K562 (cell line): ENCODE results near the gene SDR42E2. TPM values are rescaled to one million over a fixed set of nuclear protein-coding genes. Genes with fewer than 3 reads are reported as not detected.

Experiments used
- ARID2 ChIP-seq: fragments of 450-650 bp; IDR thresholded peaks from 2 replicates; pipeline ENCODE4 v1.6.1; 2017; ENCODE audit warnings: antibody characterized with exemption, mild to moderate bottlenecking
- ATF7 ChIP-seq: fragments of 450-650 bp; IDR thresholded peaks from 2 replicates; pipeline ENCODE4 v1.7.1; 2014; ENCODE audit warnings: mild to moderate bottlenecking, moderate library complexity
- CBFA2T2 ChIP-seq: fragments of 450-650 bp; conservative IDR thresholded peaks from 2 replicates; pipeline ENCODE4 v1.6.1; 2017; ENCODE audit warnings: mild to moderate bottlenecking
- ELF4 ChIP-seq: fragments of 450-650 bp; formaldehyde crosslinking; IDR thresholded peaks from 2 replicates; pipeline ENCODE4 v1.4.0; 2022; ENCODE audit warnings: missing genetic modification characterization
- GATA2 ChIP-seq: sonication (generic); formaldehyde crosslinking; IDR thresholded peaks from 2 replicates; pipeline ENCODE4 v1.4.0; 2020; ENCODE audit warnings: mild to moderate bottlenecking, missing genetic modification reagents
- GATAD2A ChIP-seq: fragments of 450-650 bp; IDR thresholded peaks from 2 replicates; pipeline ENCODE4 v1.6.1; 2017
- HNRNPLL ChIP-seq: fragments of 200-400 bp; formaldehyde crosslinking; IDR thresholded peaks from 2 replicates; pipeline ENCODE4 v1.6.1; 2017; ENCODE audit warnings: low read length, low read depth, mild to moderate bottlenecking; ENCODE audit not compliant: poor library complexity, severe bottlenecking
- HSF4 ChIP-seq: fragments of 250-450 bp; sonication (Bioruptor Pico); IDR thresholded peaks from 2 replicates; pipeline ENCODE4 v2.1.2; 2022; ENCODE audit warnings: mild to moderate bottlenecking, moderate library complexity, borderline replicate concordance
- ILK ChIP-seq: fragments of 450-650 bp; IDR thresholded peaks from 2 replicates; pipeline ENCODE4 v1.6.1; 2016; ENCODE audit warnings: missing genetic modification characterization, low read depth, mild to moderate bottlenecking, missing compliant biosample characterization, moderate library complexity, borderline replicate concordance
- JUN ChIP-seq, 2 experiments: sonication (generic) in 1 of 2; formaldehyde crosslinking in 1 of 2; IDR thresholded peaks; 2 replicates each; pipeline versions ENCODE4 v1.6.1 to v1.8.0; 2012 to 2022; ENCODE audit warnings: borderline replicate concordance in 2 of 2, mild to moderate bottlenecking in 2 of 2, improper control_type of control experiment in 1 of 2, low read depth in 1 of 2, low read length in 1 of 2, missing genetic modification reagents in 1 of 2
- MCM5 ChIP-seq: fragments of 450-650 bp; IDR thresholded peaks from 2 replicates; pipeline ENCODE4 v1.6.1; 2016; ENCODE audit warnings: low read depth
- PML ChIP-seq: IDR thresholded peaks from 2 replicates; pipeline ENCODE4 v1.6.1; 2012; ENCODE audit warnings: low read length, inconsistent platforms
- RB1 ChIP-seq: fragments of 450-650 bp; IDR thresholded peaks from 2 replicates; pipeline ENCODE4 v1.6.1; 2017; ENCODE audit warnings: low read depth, mild to moderate bottlenecking
- RBBP5 ChIP-seq: fragments of 200-600 bp; sonication (generic); IDR thresholded peaks from 2 replicates; pipeline ENCODE4 v1.6.1; 2012; ENCODE audit warnings: borderline replicate concordance, mild to moderate bottlenecking, low read length, control low read depth, inconsistent platforms; ENCODE audit not compliant: insufficient read depth, poor library complexity, severe bottlenecking
- SIN3B ChIP-seq: fragments of 450-650 bp; IDR thresholded peaks from 2 replicates; pipeline ENCODE4 v1.6.1; 2017; ENCODE audit warnings: low read depth, mild to moderate bottlenecking, moderate library complexity
- SMARCA4 ChIP-seq: fragments of 450-650 bp; IDR thresholded peaks from 2 replicates; pipeline ENCODE4 v1.6.1; 2016
- SRSF7 ChIP-seq: fragments of 200-400 bp; formaldehyde crosslinking; optimal IDR thresholded peaks from 2 replicates; pipeline ENCODE3; 2017; ENCODE audit warnings: mild to moderate bottlenecking, low read depth, low read length
- ZNF12 ChIP-seq: sonication (generic); formaldehyde crosslinking; IDR thresholded peaks from 2 replicates; pipeline ENCODE4 v1.4.0; 2020; ENCODE audit warnings: mild to moderate bottlenecking, missing genetic modification reagents
- ZNF140 ChIP-seq: fragments of 250-450 bp; sonication (Bioruptor Pico); IDR thresholded peaks from 2 replicates; pipeline ENCODE4 v1.8.0; 2021; ENCODE audit warnings: moderate library complexity, mild to moderate bottlenecking, inconsistent platforms
- polyA plus RNA-seq, 8 experiments: library from polyadenylated mRNA; depleted of rRNA in 4 of 8; stranded (reverse) in 5 of 8; unstranded in 3 of 8; fragments of >200 nt; fragmentation: Nextera tagmentation in 2 of 8; fragmentation: Illumina TruSeq in 1 of 8; extraction: Ambion mirVana in 2 of 8; extraction: Trizol in 1 of 8; gene quantifications; 2 replicates each; pipeline versions ENCODE4 v1.2.1 to v1.2.3, GENCODE V29; 2011 to 2014; ENCODE audit warnings: inconsistent platforms in 1 of 8, missing spikeins in 1 of 8
- total RNA-seq, 7 experiments: library from RNA; depleted of rRNA in 6 of 7; stranded (reverse); fragments of >200 nt in 6 of 7; fragmentation: Illumina TruSeq in 2 of 7; extraction: Trizol in 2 of 7; gene quantifications; 2 replicates each; pipeline versions ENCODE4 v1.2.1 to v1.2.3, GENCODE V29; 2011 to 2021; ENCODE audit warnings: low replicate concordance in 1 of 7
- TF ChIP-seq, protein P1 (sequence below), 2 experiments: fragments of 450-650 bp; conservative IDR thresholded peaks; 2 replicates each; pipeline ENCODE4 v1.6.1; 2017; ENCODE audit warnings: mild to moderate bottlenecking in 2 of 2, moderate library complexity in 2 of 2
- TF ChIP-seq, protein P2 (sequence below): sonication (generic); formaldehyde crosslinking; IDR thresholded peaks from 2 replicates; pipeline ENCODE4 v1.8.0; 2022; ENCODE audit warnings: missing genetic modification reagents, mild to moderate bottlenecking, borderline replicate concordance
- TF ChIP-seq, protein P3 (sequence below): fragments of 450-650 bp; IDR thresholded peaks from 2 replicates; pipeline ENCODE4 v1.6.1; 2016; ENCODE audit warnings: low read depth, mild to moderate bottlenecking, moderate library complexity
- TF ChIP-seq, protein P4 (sequence below): fragments of 250-450 bp; sonication (Bioruptor Pico); IDR thresholded peaks from 2 replicates; pipeline ENCODE4 v1.4.0; 2020; ENCODE audit warnings: mild to moderate bottlenecking, moderate library complexity

The SDR42E2 gene
- total and polyA plus RNA-seq, 9 of the 15 experiments (the other 6 are each of a cell fraction or from before 2014, with no cell fraction given): 0.03 to 0.07 (median 0.04) TPM; not detected in 4

DNA sequence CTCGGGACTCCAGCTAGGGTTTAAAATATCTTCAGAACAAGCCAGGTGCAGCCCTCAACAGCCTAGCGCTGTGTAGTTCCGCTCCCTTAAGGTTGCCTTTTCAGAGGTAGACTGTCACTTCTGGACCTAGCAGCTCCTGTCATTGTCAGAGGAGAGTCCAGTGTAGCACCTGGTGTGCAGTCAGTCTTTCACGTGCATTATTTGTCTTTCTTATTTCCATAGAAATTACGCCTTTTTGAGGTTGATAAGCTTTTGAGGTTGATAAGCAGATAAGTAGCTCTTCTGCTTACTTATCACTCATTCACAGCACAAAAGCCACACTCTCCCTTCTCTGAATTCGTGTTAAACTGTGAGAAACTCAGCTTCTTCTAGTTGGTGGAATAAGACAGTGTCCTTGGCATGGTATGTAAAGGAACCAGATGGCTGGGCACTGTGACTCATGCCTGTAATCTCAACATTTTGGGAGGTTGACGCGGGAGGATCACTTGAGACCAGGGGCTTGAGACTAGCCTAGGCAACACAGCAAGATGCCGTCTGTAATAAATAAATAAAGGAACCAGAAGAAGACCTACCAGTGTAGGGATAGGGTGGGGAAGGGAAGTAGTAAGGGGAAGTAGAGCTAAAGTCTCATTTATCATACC lies 54.0 kb downstream of the SDR42E2 start (continued):
- no peak for TF ChIP-seq SRSF7
- no peak for TF ChIP-seq RB1
- no peak for TF ChIP-seq GATAD2A
- TF ChIP-seq HSF4: peak; percentile 14; the same call in 1 of the 2 replicates
- TF ChIP-seq HNRNPLL: peak; percentile 60
- TF ChIP-seq GATA2 (CRISPR knock-in tag): peak; percentile 86
- TF ChIP-seq ATF7: peak; percentile 44; the same call in 1 of the 2 replicates
- TF ChIP-seq JUN (IDR thresholded peaks at IDR 0.05; ENCODE audit: borderline replicate concordance, low read depth, low read length): peak; percentile 40; the same call in 1 of the 2 replicates
- TF ChIP-seq JUN (CRISPR knock-in tag; IDR thresholded peaks at IDR 0.05; ENCODE audit: borderline replicate concordance): no peak
- TF ChIP-seq SMARCA4: peak; percentile 90
- TF ChIP-seq ELF4 (CRISPR knock-in tag): 0 out of 2 replicates have a peak, but pooled peaks have one; percentile 24
- TF ChIP-seq, protein P1, sequence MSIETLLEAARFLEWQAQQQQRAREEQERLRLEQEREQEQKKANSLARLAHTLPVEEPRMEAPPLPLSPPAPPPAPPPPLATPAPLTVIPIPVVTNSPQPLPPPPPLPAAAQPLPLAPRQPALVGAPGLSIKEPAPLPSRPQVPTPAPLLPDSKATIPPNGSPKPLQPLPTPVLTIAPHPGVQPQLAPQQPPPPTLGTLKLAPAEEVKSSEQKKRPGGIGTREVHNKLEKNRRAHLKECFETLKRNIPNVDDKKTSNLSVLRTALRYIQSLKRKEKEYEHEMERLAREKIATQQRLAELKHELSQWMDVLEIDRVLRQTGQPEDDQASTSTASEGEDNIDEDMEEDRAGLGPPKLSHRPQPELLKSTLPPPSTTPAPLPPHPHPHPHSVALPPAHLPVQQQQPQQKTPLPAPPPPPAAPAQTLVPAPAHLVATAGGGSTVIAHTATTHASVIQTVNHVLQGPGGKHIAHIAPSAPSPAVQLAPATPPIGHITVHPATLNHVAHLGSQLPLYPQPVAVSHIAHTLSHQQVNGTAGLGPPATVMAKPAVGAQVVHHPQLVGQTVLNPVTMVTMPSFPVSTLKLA (conservative IDR thresholded peaks at IDR 0.05): peak in 1 of 2 experiments; percentile 66; a peak in 3 of 4 replicates
- no peak for TF ChIP-seq ILK (tag)
- TF ChIP-seq SIN3B: no peak
- no peak for TF ChIP-seq MCM5
- TF ChIP-seq, protein P2, sequence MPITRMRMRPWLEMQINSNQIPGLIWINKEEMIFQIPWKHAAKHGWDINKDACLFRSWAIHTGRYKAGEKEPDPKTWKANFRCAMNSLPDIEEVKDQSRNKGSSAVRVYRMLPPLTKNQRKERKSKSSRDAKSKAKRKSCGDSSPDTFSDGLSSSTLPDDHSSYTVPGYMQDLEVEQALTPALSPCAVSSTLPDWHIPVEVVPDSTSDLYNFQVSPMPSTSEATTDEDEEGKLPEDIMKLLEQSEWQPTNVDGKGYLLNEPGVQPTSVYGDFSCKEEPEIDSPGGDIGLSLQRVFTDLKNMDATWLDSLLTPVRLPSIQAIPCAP (CRISPR knock-in tag): no peak
- TF ChIP-seq, protein P3, sequence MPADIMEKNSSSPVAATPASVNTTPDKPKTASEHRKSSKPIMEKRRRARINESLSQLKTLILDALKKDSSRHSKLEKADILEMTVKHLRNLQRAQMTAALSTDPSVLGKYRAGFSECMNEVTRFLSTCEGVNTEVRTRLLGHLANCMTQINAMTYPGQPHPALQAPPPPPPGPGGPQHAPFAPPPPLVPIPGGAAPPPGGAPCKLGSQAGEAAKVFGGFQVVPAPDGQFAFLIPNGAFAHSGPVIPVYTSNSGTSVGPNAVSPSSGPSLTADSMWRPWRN: peak; percentile 80
- TF ChIP-seq RBBP5: no peak
- TF ChIP-seq, protein P4, sequence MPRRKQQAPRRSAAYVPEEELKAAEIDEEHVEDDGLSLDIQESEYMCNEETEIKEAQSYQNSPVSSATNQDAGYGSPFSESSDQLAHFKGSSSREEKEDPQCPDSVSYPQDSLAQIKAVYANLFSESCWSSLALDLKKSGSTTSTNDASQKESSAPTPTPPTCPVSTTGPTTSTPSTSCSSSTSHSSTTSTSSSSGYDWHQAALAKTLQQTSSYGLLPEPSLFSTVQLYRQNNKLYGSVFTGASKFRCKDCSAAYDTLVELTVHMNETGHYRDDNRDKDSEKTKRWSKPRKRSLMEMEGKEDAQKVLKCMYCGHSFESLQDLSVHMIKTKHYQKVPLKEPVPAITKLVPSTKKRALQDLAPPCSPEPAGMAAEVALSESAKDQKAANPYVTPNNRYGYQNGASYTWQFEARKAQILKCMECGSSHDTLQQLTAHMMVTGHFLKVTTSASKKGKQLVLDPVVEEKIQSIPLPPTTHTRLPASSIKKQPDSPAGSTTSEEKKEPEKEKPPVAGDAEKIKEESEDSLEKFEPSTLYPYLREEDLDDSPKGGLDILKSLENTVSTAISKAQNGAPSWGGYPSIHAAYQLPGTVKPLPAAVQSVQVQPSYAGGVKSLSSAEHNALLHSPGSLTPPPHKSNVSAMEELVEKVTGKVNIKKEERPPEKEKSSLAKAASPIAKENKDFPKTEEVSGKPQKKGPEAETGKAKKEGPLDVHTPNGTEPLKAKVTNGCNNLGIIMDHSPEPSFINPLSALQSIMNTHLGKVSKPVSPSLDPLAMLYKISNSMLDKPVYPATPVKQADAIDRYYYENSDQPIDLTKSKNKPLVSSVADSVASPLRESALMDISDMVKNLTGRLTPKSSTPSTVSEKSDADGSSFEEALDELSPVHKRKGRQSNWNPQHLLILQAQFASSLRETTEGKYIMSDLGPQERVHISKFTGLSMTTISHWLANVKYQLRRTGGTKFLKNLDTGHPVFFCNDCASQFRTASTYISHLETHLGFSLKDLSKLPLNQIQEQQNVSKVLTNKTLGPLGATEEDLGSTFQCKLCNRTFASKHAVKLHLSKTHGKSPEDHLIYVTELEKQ (CRISPR knock-in tag): no peak
- TF ChIP-seq CBFA2T2: peak; percentile 91
- TF ChIP-seq PML: peak; percentile 92
- no peak for TF ChIP-seq ARID2
- no peak for TF ChIP-seq ZNF140 (CRISPR knock-in tag)
- no peak for TF ChIP-seq ZNF12 (CRISPR knock-in tag)
